ENCODE data around the gene TMEM43.

TMEM43 gene

GRCh38 chr3:14123308-14124222 is 1.3 kb upstream of the TMEM43 start:
- DNase-seq: peak; percentile 59

DNA sequence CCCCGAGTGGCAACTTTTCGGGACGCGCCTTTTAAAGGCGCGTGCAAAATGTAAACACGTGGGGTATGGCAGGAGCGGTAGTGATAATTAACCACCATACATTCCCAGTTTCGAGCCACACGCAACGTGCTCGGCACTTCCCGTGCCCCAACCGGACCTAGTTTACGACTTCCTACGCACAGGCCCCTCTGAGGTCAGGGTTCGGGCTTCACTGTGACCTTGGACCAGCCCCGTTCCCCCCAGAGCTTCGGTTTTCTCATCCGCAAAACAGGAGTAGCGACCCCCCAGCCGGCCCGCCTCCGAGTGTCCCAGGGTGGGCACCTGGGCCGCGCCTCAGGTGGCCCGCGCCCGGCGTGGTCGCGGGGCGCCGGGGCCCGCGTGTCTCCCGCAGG is 633 bp upstream of the TMEM43 start:
- peak; percentile 75 for DNase-seq

GRCh38 chr3:14125193-14126016 is 553 bp downstream of the TMEM43 start:
- DNase-seq: peak; percentile 72

DNA sequence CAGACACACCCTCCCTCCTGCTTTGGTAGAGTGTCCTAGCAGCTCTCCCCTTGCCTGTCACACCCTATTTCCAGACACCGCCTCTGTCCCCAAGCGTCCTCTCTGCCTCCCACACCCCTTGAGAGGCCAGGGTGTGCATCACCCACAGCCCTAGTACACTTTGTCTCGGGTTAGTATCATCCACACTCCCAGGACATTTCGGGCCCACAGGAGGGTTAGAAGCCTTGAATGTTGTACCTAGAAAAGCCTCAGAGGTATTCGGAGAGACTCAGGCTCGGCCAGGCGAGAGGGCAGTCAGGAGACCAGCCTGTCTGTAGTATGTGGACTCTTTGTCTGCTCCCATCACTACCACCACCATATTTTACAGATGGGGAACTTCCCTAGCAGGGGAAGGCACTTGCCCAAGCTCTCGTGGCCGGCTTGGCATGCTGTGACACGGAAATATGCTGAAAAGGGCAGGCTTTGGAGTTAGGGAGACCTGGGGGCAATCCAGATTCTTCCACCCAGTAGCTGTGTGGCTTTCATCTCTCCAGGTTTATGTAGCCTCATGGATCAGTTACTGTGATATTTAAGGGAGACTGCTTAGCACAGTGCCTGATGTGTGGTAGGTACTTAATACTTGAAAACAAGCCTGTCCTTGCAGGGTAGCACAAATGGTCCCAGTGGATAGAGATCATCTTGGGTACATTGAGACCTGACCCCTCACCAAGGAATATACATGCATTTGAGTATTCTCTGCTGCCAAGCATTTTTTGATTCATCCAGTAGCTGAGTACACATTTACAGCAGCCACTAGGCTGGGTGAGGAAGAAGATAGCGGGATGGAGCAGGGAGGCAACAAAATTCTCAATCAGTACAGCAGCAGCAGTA is 1.4 kb downstream of the TMEM43 start:
- no peak for DNase-seq

GRCh38 chr3:14126887-14127505 is 2.1 kb downstream of the TMEM43 start:
- DNase-seq: peak; percentile 43

- DNase-seq: peak; percentile 48
These were observed 2.8 kb downstream of the TMEM43 start for GRCh38 chr3:14127516-14128161.

GRCh38 chr3:14128724-14129123 is 3.9 kb downstream of the TMEM43 start:
- no peak for DNase-seq

- DNase-seq: no peak
These were observed 4.4 kb downstream of the TMEM43 start for GRCh38 chr3:14129296-14129695.

GRCh38 chr3:14130230-14130629 is 5.4 kb downstream of the TMEM43 start:
- peak; percentile 32 for DNase-seq

DNA sequence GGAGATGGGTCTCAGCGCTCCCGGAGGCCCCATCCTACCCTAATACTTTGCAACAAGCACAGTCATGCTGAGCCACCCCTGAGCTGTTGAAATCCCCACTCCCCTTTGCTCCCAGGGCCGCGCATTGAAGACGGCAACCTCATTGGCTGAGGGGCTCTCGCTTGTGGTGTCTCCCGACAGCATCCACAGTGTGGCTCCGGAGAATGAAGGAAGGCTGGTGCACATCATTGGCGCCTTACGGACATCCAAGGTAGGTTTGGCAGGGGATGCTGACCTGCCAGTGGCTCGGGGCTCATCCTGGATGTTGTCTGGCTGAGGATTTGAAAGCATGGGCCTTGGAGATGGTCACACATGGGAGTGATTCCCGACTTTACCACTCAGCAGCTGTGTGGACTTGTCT is 5.9 kb downstream of the TMEM43 start:
- peak; percentile 41 for DNase-seq

DNA sequence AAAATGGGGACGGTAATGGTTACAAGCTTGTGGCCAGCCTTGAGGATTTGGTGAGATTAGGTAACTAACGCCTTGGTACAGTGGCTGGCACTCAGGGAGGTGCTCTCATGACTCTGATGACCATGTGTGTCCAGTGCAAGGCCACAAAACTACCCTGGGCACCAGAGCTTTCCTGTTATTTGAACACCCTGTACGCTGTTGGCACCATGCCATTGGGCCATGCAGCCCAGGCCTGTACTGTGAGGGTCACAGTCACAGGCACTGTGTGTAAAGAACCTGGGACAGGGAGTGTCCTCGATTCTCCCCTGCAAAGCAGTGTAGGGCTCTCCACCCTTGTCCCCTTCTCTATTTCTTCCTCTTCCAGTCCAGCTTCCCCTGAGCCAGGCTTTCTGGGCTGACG is 6.3 kb downstream of the TMEM43 start:
- peak; percentile 33 for DNase-seq

DNA sequence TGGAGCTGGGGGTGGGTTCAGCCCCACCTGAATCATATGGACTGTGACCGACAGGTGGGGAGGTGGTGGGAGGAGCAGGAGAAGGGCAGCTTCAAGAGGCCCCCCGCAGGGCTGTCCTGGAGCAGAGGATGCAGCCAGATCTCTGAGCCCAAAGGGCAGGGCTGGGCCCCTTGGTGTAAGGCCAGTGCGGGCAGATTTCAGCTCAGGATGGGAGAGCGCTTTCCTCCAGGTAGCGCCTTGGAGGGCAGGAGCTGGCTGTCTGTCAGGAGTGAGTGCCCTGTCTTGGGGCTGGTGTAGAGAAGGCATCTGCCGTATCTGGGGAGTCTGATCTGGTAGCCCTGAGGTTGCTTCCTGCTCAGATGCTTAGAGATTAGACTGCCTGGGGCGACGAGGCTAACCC is 7.3 kb downstream of the TMEM43 start:
- DNase-seq: no peak

DNA sequence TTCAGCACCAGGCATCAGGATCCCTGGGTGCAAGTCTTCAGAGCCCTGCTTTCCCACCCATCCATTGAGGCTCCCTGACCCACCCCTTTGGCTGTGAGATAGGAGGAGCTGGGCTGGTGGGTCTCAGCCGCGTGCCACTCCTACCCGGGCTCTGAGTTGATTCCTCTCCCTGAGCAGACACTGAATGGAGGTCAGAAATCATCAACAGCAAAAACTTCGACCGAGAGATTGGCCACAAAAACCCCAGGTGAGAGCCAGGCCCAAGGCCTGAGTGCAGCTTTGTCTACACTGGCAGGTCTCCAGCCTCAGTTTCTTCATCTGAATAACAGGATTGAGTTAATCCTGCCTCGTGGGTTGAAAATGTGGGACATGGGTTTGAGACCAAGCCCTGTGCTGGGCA is 7.8 kb downstream of the TMEM43 start:
- no peak for DNase-seq

DNA sequence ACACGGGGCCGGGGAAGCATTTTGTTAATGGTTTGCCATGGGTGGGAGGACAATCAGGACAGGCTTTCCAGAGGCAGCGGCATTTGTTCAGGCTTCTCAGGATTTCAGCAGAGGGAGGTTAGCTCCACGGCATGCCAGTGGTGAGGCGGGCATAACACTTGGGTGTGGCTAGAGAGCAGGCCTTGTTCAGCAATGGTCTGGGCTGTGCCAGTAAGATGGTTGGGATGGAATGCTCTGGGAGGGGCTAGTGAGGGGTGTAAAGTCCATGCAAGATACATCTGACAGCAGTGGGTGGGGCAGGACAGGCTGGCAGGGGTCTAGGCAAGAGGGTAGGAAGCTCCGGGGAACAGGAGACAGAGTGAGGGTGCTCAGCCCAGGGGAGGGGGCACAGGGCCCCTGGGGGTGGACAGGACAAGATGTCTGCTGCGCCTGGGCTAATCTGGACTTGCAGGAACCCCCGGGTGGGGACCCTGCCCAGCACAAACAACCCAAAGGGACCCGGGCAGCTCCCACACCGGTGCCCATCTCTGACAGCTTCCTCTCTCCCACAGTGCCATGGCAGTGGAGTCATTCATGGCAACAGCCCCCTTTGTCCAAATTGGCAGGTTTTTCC is 8.4 kb downstream of the TMEM43 start:
- DNase-seq: no peak

GRCh38 chr3:14133876-14134275 is 9.0 kb downstream of the TMEM43 start:
- no peak for DNase-seq

DNA sequence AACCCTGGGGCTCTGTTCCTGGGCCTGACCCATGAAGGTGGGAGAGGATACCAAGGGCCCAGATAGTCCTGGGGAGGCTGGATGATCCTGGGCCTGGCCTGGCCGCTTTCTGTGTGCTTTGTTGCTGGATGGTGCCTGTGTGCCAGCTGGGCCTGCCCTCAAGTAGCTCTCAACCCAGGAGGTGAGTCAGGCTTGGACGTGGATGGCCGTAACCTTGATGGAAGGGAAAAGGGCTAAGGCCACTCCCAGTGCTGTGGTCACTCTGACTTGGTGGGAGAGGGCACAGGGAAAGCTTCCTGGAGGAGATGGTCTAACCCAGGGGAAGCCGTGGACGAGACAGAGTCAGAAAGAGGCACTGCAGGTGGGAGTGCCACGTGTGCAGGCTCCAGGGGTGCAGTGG is 9.4 kb downstream of the TMEM43 start:
- no peak for DNase-seq

DNA sequence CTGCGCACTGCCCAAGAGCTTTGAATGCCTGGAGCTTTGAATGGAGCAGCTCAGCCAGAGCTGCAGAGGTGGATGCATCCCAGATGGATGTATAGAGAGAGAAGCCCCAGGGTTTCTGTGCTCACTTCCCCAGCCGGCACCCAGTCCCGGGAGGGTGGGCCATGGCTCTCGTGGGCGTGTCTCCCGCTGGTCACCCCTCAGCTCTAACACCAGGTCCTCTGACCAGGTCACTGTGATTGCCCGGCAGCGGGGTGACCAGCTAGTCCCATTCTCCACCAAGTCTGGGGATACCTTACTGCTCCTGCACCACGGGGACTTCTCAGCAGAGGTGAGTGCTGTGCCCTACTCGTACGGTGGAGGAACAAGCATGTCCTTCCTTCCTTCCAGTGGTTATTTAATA is 10.7 kb downstream of the TMEM43 start:
- no peak for DNase-seq

GRCh38 chr3:14137004-14137403 is 12.2 kb downstream of the TMEM43 start:
- DNase-seq: no peak

DNA sequence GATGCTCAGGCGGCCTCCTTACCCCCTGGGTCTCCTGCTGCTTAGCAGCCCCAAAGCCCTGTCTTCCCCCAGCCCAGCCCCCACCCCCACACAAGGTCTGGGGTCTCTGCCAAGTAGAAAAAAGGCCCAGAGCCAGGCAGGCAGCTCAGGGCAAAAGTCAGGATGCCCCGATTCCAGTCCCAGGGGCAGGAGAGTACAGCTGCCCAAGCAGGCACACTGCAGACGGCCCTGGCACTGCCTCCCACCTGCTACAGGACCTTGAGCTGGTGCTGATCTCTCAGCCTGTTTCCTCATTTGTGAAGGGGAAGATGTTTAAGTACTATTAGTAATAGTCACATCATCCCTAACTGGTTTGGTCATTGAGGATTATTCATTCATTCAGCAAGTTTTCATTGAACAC is 12.6 kb downstream of the TMEM43 start:
- no peak for DNase-seq

DNA sequence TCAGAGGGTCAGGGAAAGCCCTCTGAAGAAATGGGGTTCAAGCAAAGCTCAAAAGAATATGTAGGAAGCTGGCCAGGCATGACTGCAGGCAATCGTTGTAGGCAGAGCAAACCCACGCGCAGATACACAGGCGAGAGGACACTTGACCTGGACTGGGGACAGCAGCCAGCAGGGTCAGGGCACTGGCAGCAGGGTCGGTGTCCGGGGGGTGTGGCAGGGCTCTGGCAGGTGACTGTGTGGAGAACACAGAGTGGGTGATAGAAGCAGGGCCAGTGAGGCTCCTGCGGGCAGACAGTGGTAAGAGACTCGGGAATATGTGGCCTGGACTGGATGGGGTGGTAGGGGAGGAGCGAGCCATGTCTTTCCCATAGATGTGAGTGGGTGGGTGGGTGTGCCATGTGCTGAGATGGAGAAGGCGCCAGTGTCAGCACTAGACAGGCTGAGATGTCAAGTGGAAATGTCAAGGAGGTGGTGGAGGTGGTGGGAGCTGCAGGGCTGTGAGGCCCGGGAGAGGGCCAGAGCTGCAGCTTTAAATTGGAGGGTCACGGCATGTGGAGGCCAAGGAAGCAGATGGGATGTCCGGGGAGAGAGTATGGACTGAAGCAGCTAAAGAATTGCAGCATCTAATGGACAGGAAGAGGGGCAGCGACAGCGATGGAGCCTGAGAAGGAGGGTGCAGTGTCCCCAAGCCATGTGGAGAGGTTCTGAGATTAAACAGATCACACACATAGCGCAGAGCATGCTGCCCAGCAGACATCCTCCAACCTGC is 13.4 kb downstream of the TMEM43 start:
- DNase-seq: no peak
